AG04450 (cell line): ENCODE data around the gene USPL1. TPM values are rescaled to one million over a fixed set of nuclear protein-coding genes. Genes with fewer than 3 reads are reported as not detected.

Source experiments
- CTCF ChIA-PET: fragments of 300-600, 350-600 bp; formaldehyde crosslinking; extraction: SDS; loops from one replicate; lab custom pipeline; 2022; ENCODE audit warnings: antibody characterized with exemption, inconsistent platforms; lab: Charles Lee
- POLR2A ChIA-PET: fragments of 350-600 bp; formaldehyde crosslinking; extraction: SDS; loops from one replicate; lab custom pipeline; 2021; ENCODE audit warnings: antibody characterized with exemption, inconsistent platforms; lab: Yijun Ruan, JAX
- DNase-seq: peaks from one replicate; pipeline ENCODE4 v3.0.0-alpha.2; 2011; ENCODE audit warnings: low read depth, low spot score
- H3K27ac ChIP-seq: one replicate; pipeline ENCODE4 v1.5.1; 2012; ENCODE audit warnings: low read depth, low read length, control low read depth
- H3K27me3 ChIP-seq: one replicate; pipeline ENCODE4 v1.6.0; 2012; ENCODE audit warnings: low read length; ENCODE audit not compliant: control insufficient read depth, insufficient read depth
- H3K4me3 ChIP-seq: 2 replicates; pipeline ENCODE4 v1.5.1; 2011; ENCODE audit warnings: mild to moderate bottlenecking, low read depth, low read length, control low read depth
- H3K9me3 ChIP-seq: 2 replicates; pipeline ENCODE4 v1.5.1; 2012; ENCODE audit warnings: low read length; ENCODE audit not compliant: control insufficient read depth, insufficient read depth
- polyA plus RNA-seq: library from polyadenylated mRNA; depleted of rRNA; stranded (reverse); fragments of >200 nt; gene quantifications from 2 replicates; pipeline ENCODE4 v1.2.3, GENCODE V29; 2011
- TF ChIP-seq, protein P1 (sequence below): IDR thresholded peaks from 2 replicates; pipeline ENCODE4 v1.5.1; 2011; ENCODE audit warnings: low read depth, low read length, control low read depth, inconsistent platforms

The USPL1 gene
- polyA plus RNA-seq, 1 experiment, result 24.1 TPM

DNA sequence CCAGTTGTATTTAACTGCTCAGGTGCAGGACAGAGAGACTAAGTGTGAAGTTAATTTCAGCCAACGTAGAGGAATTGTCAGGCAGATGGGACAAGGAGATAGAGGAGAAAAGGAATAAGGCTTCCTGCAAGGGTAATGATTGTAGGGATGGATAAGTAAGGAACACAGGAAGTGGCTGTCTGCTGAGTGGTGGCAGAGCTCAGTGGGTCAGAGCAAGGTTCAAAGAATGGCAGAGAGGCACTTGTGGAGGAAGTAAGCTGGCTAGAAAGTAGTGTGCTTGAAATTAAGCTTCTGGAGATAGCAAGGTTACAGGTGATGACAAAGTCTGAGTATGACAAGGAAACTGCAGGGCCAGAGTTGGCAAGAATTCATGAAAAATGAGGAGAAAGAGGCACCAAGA lies 47.9 kb downstream of the USPL1 start:
- ChIA-PET CTCF (no interaction called here), POLR2A (no interaction called here)
- TF ChIP-seq, protein P1, sequence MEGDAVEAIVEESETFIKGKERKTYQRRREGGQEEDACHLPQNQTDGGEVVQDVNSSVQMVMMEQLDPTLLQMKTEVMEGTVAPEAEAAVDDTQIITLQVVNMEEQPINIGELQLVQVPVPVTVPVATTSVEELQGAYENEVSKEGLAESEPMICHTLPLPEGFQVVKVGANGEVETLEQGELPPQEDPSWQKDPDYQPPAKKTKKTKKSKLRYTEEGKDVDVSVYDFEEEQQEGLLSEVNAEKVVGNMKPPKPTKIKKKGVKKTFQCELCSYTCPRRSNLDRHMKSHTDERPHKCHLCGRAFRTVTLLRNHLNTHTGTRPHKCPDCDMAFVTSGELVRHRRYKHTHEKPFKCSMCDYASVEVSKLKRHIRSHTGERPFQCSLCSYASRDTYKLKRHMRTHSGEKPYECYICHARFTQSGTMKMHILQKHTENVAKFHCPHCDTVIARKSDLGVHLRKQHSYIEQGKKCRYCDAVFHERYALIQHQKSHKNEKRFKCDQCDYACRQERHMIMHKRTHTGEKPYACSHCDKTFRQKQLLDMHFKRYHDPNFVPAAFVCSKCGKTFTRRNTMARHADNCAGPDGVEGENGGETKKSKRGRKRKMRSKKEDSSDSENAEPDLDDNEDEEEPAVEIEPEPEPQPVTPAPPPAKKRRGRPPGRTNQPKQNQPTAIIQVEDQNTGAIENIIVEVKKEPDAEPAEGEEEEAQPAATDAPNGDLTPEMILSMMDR, result no peak
- Histone ChIP-seq H3K27ac (no peak overlapping the region), H3K4me3 (no peak overlapping the region), H3K9me3 (no peaks in the 10 kb centered on the region), H3K27me3 (no peaks in the 10 kb centered on the region)
- no peak for DNase-seq

DNA sequence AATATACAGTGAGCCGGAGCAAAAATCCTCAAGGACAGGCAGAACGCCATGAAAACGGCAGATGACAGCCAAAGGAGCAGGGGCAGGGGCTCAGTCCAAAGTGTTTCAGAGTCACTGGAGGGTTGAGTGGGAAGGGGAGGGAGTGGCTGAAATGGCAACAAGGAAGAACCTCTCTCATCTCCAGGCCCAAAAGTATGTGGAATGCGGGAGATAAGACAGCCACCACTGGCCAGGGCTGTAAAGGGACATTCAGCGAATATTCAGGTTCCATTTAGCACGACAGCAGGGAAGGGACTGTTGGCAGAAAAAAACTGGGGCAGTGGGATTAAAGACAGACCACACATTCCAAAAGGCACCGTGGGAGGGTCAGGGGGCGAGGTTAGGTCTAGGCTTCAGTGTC lies 48.4 kb downstream of the USPL1 start:
- Histone ChIP-seq H3K9me3 (no peaks in the 10 kb centered on the region), H3K27me3 (no peaks in the 10 kb centered on the region), H3K4me3 (no peak overlapping the region), H3K27ac (no peak overlapping the region)
- POLR2A ChIA-PET, result no interaction called here
- CTCF ChIA-PET, result interaction anchor here (1.2 kb wide), 1 partner anchor 533 kb away, joined by 4 read pairs; no protein-coding TSS in a partner anchor
- DNase-seq, result no peak
- TF ChIP-seq, protein P1, result no peak

DNA sequence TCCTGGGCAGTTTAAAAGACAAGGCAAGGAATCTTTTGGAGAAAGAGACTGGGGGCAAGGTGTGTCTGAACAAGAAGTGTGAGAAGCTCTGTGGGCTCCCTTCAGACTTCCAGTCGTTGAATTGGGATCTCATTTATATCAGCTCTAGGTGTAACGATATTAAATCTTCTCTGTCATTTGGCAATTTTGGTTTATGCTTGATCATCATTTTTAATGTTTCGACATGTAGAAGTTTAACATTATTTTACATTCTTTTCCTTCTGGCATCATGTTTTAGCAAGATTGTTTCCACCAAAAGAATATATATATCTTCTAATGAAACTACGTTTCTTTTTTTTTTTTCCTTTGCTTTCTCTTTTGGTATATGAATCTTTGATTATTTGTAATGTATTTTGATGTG lies 49.3 kb downstream of the USPL1 start:
- CTCF ChIA-PET, result interaction anchor here (1.2 kb wide), 1 partner anchor 534 kb away, joined by 4 read pairs; no protein-coding TSS in a partner anchor
- DNase-seq, result no peak
- Histone ChIP-seq H3K27ac (no peak overlapping the region), H3K9me3 (no peaks in the 10 kb centered on the region; the same call in 1 of the 2 replicates), H3K27me3 (no peaks in the 10 kb centered on the region), H3K4me3 (no peak overlapping the region)
- TF ChIP-seq, protein P1, result no peak
- POLR2A ChIA-PET, result no interaction called here

DNA sequence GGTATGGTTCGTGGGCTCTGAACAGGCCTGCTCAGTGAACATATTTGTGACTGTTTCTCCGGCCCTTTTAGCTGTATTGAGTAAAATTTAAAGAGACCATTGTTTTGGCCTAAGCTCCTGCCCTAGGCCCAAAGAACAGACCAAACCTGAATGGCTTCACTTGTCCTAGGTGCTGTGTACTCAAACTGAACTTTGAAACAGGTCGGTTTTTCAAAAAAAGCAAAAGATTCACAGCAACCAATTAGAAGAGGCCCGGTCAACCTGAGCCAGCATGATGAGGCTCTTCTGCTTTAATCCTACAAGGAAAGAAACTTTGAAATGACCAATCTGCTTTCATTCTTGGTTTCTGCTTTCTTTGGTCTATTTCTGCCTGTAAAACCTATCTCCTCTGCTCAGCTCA lies 50.6 kb downstream of the USPL1 start:
- H3K9me3 ChIP-seq, result no peaks in the 10 kb centered on the region; the same call in 1 of the 2 replicates
- H3K27ac ChIP-seq, result no peak overlapping the region
- no peaks in the 10 kb centered on the region for H3K27me3 ChIP-seq
- TF ChIP-seq, protein P1, result no peak
- POLR2A ChIA-PET, result no interaction called here
- no peak for DNase-seq
- CTCF ChIA-PET, result no interaction called here
- no peak overlapping the region for H3K4me3 ChIP-seq

DNA sequence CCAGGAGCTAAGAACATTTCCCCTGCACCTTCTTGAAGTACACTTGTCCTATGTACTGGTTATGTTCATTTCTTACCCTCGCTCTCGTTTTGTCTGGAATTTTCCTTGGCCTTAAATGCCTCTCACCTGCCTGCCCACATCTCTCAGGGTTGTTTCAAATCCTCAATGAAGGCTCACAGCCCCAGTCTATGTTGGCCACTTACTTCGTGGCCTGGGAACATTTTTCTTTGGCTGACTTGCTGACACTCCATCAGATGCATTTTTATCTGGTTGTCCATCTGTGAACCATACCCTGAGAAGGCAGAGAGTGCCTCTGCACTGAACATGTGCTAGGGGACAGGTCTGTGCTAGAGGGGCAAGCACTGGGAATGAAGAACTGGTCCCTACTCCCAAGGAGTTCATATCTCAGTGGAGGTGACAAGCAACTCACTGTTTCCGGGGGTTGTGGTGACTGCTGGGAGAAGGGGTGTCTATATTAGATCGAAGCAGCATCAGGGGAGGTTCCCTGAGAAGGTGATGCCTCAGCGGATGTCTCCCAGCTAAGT lies 53.6 kb downstream of the USPL1 start:
- Histone ChIP-seq H3K27ac (no peak overlapping the region), H3K9me3 (no peaks in the 10 kb centered on the region; the same call in 1 of the 2 replicates), H3K4me3 (no peak overlapping the region), H3K27me3 (no peaks in the 10 kb centered on the region)
- DNase-seq, result no peak
- POLR2A ChIA-PET, result no interaction called here
- TF ChIP-seq, protein P1, result no peak
- CTCF ChIA-PET, result interaction anchor here (0.6 kb wide), 1 partner anchor 194 kb away, joined by 4 read pairs; no protein-coding TSS in a partner anchor
